SKM-1 (cell line): ENCODE data around the gene CELF4.

Experiments
- DNase-seq: peaks from one replicate; lab custom pipeline; 2025; ENCODE audit not compliant: unreplicated experiment; lab: John Stamatoyannopoulos, UW

CELF4 gene

DNA sequence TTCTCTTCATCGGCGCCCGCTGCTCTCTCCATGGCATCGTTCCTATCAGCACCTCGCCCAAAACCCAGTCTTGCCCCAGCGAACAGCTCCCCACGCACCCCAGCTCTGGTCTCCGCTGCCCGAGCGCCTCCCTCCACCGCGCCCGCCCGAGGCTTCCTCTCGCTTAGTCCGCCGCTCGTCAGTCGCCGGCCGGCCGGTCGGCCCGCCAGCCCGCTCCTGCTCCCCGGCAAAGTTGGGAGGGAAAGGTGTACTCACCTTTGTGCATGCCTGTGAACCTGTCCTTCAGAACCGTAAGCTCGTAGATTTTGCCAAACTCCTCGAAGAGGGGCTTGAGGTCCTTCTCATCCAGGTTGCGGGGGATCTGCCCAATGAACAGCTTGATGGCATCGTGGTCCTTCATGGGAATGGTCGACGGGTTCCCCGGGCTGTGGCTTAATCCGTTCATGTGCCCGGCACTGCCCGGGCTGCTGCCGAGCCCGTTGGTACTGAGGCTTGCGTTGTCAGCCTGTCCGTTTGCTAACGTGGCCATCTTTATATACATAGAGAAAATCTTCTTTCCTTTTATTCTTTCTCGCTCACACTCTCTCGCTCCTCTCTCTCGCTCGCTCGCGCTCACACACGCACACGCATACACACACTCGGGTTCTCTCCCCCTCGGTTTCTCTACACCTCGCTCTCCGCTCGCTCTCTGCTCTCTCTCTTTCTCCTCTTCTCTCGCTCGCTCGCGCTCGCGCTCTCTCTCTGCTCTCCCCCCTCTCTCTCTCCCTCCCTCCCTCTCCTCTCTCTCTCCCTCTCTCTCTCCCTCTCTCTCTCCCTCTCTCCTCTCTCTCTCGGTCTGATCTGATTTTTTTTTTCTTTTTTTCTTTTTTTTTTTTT is at the start of gene CELF4:
Gene CELF4, minus strand, starts transcription at position 698 of the 876 bp plus-strand sequence.
- DNase-seq: no peak

DNA sequence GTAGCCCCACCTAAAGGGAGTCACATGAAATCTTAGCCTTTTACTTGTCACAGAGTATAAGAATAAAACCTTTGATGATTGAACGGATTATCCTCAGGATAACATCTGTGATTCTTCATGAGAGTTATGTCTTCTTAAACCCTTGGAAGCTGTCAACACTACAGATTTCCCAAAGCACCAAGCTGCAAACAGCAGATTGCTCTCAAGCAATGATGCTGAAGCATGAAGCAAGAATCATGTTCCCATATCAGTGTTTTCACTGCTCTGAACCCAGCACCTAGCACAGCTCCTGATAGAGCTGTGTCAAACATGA is 47.6 kb upstream of the CELF4 start:
- no peak for DNase-seq

DNA sequence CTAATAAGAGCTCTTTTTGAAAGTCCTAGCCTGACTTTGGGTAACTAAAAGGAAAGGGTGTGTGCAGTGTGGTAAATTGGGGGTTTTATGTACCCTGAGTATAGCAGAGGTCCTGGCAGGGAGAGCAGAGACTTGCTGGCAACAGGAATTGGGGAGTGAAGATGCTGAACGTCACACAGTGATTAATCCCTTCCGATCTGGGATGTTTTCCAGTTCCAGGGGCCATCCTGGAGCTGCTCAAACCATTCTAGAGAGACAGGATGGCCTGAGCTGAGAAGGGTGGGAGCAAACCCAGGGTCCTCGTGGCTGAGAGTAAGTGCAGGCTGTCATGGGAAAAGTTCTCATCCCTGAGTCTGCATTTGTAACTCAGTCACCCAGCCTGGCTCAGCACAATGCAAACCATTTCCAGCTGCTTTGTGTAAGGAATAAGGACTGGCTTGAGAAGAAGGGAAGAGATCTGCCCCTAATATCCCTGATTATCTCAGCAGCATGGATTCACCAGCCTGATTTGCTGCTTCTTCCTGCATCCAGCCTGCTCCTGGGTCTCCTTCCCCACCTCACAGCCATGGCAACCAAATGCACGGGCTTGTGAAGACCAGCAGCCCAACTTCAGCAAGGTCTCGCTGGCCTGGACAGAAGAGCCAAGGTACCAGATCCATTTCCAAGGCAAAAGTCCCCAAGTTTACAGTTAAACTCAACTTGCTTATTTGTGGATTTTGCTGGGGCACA is 47.1 kb upstream of the CELF4 start:
- DNase-seq: no peak

DNA sequence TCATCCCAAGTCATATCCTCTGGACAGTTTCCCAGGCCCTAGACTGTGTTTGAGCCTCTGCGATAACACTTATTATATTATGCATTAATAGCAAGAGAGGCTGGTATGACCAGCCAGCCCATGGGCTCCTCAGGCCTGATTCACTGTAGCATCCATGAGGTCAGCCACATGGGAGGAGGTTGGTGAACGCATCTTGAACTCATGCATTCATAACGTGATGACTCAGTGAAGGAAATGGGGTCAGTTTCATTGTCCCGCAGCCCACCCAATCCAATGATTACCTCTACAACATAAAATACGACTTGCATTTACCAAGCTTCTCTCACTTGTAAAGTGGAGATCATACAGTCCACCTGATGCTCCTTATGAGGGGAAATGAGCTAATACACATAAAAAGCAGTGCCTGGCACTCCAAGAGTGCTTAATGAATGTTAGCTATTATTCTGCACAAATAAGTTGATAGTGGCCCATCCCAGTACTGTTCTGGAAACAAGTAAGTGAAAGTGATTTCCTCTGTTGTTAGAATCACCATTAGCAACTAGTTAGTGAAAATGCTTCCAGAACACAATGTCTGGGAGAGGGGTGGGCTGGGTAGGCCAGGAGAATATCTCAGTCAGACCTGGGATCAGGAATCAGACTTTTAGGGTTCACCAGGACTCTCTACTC is 46.1 kb upstream of the CELF4 start:
- DNase-seq: no peak

DNA sequence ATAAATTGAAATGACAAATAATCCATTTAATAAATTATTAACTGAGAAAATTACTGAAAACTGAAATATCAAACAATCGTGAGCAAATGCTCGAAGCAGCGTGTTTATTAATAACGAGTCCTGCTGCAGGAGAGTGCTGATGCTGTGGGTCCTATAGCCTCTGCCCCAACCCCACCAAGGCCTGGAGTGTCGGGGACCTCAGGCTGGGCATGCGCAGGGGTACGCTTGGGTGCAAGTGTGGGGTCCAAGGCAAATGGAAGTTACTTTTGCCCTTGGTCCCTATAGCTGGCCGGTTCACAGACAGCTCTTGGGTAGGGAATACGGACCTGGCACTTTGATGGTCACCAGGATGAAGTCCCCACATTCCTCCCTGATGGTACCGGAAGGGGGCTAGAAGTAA is 43.3 kb upstream of the CELF4 start:
- DNase-seq: no peak

DNA sequence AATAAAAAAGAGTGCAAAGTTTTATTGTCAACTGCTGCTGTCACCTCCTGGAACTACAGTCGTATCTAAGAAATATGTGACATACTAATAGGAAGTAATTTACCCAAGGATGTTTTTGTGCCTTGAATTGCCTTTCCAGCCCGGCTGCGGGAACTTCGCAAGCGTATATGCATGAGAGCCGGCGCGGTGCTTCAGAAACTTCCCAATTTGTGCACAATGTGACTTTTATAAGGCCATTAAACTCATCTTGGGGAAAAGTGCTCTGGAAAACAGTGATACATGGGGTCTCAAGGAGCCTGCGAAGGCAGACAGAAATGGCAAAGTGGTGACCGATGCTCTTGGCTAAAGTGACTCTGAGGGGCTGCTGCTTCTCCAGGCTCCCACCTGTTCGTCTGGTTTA is 41.7 kb upstream of the CELF4 start:
- DNase-seq: no peak

DNA sequence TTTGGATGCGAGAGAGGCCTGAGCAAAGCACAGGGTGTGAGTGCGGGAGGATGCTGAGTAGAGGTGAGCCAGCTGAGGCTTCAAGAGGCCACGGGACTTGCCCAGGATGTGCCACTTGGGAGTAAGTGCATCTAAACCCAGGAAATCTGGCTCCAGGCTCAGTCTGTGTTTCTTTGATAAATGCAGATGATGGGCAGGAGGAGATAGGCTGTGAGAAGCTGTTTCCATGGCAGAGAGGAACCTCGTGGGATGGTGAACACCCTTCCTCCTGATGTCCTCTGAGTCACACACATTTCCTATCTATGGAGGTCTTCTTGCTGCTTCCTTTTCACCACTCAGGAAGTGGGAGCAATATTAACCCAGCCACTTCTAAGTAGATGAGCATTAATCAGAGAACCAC is 38.4 kb upstream of the CELF4 start:
- DNase-seq: no peak

DNA sequence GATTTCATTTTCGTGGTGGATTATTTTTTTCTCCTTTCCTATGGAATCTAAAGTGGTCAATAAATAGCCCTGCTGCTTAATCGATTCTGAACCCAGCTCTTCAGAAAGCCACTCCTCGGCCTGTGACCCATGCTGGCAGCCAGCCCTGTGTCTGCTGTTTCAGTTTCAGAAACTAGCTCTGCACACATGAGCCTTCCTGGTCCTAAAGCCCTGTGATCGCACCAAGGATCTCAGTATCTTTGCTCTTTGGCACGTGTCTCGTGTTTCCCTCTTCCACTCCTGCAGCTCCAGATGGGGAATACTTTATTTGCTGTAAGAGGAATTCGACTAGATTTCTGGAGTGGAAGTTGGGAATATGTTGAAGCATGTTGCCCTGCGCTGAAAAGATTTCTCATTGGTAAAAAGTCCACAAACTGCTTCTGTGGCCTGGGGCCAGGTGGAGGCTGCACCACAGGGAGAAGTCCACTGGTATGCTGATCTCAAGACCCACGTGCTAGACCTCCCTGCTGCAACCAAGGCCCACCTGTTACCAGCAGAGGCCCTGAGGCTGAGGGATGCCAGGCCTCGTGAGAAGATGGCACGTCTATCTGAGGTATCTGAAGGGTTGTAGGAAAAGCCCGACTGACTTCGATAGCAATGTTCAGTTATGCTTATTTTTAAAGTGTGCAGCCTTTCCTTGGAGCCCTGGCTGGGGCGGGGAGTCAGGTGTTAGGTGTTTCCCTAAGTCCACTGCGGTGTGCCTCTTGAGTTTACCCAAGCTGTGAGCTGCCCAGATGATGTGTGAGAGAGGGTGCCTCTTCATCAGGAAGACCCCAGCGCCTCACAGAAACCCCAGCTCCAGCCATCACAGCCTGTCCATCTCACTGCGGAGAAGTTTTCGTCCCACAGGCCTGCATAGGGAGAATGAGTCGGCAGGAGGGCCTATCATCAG is 33.6 kb upstream of the CELF4 start:
- DNase-seq: no peak

DNA sequence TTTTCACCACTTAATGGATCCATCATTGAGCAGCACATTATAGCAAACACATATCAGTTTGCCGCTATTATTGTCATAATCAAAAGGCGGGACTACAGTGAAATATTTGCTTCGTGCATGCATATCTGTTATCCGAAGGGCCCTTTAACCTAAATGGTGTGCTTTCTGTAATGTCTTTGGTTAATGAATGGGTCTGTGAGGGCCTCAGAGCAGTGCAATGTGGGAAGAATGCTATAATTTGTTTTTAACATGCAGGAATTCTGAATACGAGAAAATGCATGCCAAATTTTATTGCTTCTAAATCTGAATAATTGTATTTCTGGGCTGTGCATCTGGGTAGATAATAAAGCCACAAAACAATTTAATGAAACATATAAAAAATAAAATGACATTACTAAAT is 32.8 kb upstream of the CELF4 start:
- DNase-seq: no peak

DNA sequence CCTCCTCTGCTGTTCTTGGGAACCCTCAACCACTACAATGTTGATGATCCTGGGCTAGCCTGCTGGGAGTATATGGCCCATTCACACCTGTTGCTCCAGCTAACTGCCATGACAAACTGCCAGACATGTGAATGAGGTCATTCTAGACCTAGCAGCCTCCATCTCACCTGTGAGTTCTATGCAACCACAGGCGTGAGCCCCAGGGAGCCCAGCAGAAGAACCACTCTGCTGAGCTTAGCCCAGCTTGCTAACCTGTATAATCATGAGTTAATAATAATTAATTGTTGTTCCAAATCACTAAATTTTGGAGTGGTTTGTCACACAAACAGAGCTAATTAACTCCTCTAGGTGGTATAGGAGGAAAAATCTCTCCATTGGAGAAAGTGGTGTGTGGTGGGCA is 24.7 kb upstream of the CELF4 start:
- DNase-seq: no peak

DNA sequence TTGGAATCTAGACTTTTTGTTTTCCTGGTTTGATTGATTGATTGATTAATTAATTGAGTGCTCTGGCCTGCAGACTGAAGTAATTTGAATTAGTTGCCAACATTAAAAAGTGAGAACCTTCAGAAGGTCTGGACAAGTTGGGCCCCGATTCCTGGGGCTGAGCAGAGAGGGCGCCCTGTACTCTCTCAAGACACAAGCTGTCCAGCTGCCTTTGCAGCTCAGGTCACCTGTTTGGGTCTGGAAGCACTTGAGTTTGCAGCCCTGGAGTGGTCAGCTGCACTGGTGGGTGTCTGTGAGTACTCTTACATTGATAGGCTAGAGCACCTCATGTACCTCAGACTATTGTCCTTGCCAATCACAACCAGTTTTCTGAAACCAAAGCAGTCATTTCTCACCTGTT is 22.7 kb upstream of the CELF4 start:
- DNase-seq: no peak

DNA sequence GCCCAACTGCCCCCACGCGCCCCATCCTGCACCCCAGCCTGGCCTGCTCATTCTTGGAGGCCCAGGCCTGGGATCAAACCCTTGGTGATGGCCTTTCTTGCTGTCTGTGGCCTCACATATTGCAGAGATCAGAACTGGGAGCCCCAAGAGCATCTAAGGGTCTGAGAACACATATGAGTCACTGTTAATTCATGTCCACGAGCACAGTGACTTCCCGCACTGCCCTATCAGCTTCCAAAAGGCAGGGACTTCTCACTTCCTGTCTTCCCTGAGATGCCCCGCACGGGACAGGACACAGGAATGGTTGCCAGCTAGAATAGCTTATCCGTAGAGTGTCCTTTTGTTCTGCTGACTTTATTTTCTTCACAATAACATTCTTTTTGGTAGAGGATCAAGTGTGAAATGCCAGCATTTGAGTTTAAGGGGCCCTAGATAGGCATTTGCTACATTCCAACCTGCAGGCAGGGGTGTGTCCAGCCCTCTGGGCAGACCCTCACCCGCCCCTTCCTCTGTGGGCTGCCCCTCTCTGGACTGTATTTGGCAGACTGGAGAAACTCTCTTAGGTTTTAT is 21.1 kb upstream of the CELF4 start:
- DNase-seq: no peak

DNA sequence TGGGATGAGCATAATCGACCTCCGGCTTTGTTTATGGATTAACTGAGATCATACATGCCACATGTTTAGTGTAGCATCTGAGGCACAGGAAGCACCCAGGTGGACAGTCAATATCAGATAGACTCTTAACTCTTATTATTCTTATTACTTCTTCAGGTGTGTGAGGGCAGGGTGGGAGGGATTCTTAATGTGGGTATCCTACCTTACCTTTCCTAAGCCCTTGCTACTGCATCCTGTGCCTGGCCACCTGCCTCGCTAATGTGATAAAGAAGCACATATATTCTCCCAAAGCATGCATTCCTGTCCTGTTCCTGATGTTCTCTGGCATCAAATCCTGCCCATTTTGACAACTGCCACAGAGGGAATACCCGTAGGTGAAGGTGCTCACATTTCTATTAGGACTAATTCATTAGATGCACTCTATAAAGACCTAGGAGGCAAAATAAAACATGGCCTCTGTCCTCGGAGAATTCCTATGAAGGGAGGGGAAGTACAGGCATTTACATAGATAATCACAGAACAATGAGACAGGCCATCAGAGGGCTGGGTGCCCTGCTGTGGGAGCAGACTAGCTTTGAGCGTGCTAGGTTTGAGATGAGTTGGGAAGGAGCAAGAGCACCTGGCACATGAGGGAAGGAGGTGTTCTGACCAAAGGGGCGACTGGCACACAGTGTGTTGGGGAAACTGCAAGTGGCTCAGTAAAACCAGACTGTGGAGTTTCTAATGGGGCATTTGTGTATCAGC is 19.5 kb upstream of the CELF4 start:
- DNase-seq: no peak

DNA sequence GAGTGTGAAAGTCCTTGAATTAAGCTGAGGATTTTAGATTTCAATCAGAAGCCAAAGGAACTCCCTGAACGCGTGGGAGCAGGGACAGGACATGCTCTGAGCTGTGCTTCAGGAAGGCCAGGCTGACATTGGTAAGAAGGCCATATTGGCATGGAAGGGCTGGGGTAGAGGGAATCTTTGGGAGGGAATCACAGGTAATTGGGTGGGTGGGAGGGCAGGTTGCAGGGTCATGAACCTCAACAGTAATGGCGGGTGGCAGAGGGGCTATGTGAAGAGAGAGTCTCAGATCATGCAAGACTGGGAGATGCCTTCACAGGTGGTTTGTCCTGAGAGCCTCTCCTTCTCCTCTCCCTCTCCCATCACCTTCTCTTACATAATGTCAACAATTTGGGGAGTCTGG is 18.6 kb upstream of the CELF4 start:
- DNase-seq: no peak

DNA sequence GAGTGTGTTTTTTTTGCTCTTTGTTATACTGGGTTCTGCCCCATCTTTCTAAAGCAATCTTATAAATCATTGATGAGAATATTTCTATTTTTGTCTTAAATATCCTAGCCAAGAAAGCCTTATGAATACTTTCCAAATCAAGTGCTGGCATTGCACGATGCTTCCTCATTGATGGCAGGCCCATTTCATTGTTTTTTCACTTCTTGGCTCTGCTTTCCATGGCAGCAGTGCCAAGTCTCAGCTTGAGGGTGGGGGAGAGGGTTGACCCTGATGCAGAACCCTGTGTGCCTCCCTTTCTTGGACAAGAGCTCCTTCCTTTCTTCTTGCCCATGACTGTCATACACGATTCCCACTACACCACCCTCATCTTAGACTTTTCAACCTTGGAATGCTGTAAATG is 16.7 kb upstream of the CELF4 start:
- no peak for DNase-seq

DNA sequence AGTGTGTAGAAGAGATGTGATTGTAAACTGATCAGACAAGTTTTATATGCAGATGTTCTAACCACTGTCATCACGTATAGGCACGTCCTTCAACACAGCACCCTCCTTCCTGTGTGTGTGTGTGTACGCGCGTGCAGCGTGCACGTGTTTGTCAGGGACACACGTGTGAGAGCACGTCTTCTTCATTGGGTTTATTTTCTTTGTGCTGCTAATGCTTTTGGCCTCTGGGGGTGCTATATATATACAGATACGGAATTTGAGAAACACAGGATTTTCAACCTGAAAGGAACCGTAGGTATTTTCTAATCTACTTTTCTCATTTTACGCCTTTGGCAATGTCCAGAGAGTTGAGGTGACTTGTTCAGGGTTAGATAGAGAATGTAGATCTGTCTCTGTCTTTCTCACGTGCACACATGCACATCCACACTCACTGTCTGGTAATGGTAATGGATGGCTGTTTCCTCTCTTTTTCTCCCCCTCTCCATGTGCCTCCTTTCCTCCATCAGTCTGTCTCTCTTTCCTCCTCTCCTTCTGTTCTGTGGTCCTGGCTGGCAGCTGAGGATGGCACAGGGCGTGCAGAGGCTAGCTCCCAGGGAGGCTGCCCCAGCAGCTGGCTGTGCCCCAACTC is 13.4 kb upstream of the CELF4 start:
- DNase-seq: no peak

DNA sequence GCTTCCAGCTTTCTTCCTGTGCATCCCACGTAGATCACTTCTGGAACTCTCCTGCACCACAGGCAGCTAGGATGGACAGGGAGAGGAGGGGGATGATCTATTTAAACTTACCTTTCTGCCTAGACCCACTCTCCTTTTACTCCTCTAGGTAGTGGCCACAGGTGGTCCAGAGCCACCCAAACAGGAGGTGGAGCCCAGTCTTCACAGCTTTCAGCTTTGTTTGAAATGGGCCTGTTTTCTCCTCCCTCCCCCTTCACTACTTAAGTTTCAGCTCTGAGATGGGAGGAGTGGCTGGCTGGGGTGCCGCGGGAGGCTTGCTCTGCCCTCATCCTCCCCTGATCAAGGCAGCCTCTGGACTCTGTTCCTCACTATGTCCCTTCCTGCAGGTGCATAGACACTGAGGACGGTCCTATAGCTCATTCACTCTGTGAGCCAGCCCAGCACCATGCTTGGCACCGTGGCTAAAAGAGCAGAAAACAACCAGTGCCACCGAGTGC is 12.6 kb upstream of the CELF4 start:
- DNase-seq: no peak

DNA sequence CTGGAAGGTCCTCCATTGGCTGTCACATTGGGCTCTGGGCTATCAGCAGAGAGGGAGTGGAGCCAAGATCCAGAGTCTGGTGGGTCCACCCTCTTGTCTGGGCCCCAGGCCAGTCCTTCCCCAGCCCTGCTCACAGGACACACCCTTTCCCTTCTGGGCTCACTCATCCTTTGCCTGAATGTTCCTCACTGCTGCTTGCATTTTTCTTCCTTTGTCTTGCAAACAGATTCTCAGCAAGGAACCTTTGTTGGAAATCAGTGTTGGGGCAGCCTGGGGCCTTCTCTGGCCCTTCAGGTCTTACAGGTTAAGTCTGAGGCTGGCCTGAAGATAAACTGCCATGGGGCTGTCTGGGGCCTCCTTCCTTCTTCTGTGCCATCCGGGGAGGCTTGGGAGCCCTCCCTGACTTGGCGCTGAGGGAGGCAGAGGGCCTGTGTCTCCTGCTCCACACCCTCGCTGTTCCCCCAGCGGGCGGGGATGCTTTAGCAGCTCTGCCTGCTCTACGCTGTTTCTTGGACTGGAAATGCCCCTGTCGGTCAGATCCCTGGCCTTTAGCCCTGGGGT is 11.5 kb upstream of the CELF4 start:
- DNase-seq: no peak

DNA sequence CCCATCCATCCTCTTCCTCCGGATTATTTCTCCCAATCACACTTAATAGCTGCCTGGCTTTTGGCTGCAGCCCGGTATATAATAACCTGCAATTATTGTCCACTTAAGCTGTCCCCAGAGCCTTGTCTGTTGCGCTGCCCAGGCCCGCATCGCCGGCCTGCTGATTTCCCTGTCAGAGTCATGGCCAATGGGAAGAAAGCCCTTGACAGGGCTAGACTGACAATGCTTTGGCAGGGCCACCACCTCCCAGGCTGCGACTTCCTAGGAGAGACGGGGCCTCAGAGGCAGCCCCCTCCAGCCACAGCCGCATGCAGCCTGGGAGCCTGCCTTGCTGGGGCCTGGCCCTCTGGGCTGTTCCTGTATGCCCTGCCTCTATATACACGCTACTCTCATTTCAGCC is 10.0 kb upstream of the CELF4 start:
- no peak for DNase-seq
